ENCODE measurements around the gene NT5DC1.
"Not testable (repeated sequence)": the region's sequence is repeated elsewhere in the genome, so short reads cannot be mapped to it uniquely, and the experiment has no call there.

NT5DC1 gene

GRCh38 chr6:116280161-116280932 lies 179.7 kb downstream of the NT5DC1 start:
- DNase-seq: no peak

GRCh38 chr6:116280933-116281316 lies 180.3 kb downstream of the NT5DC1 start:
- DNase-seq: no peak

- DNase-seq: no peak
Measured at GRCh38 chr6:116282698-116283097, 182.0 kb downstream of the NT5DC1 start.

GRCh38 chr6:116283191-116283590 lies 182.5 kb downstream of the NT5DC1 start:
- DNase-seq: no peak

- not testable (repeated sequence) for DNase-seq
Measured at GRCh38 chr6:116284984-116285383, 184.3 kb downstream of the NT5DC1 start.

- no peak for DNase-seq
Measured at GRCh38 chr6:116286773-116287358, 186.2 kb downstream of the NT5DC1 start.

- no peak for DNase-seq
Measured at GRCh38 chr6:116287689-116288282, 187.1 kb downstream of the NT5DC1 start.

- no peak for DNase-seq
Measured at GRCh38 chr6:116289876-116290275, 189.2 kb downstream of the NT5DC1 start.

- DNase-seq: no peak
Measured at GRCh38 chr6:116290799-116291198, 190.1 kb downstream of the NT5DC1 start.

- no peak for DNase-seq
Measured at GRCh38 chr6:116291701-116292396, 191.2 kb downstream of the NT5DC1 start.

- DNase-seq: no peak
Measured at GRCh38 chr6:116292553-116292952, 191.9 kb downstream of the NT5DC1 start.

GRCh38 chr6:116298273-116298672 lies 197.6 kb downstream of the NT5DC1 start:
- DNase-seq: no peak

- no peak for DNase-seq
Measured at GRCh38 chr6:116298973-116299372, 198.3 kb downstream of the NT5DC1 start.
